NCI-H1105 (cell line): ENCODE measurements around the gene PIGU.
"Not testable (repeated sequence)": the region's sequence is repeated elsewhere in the genome, so short reads cannot be mapped to it uniquely, and the experiment has no call there.

Source experiments
- DNase-seq: peaks from one replicate; lab custom pipeline; 2025; lab: John Stamatoyannopoulos, UW

PIGU gene, protein sequence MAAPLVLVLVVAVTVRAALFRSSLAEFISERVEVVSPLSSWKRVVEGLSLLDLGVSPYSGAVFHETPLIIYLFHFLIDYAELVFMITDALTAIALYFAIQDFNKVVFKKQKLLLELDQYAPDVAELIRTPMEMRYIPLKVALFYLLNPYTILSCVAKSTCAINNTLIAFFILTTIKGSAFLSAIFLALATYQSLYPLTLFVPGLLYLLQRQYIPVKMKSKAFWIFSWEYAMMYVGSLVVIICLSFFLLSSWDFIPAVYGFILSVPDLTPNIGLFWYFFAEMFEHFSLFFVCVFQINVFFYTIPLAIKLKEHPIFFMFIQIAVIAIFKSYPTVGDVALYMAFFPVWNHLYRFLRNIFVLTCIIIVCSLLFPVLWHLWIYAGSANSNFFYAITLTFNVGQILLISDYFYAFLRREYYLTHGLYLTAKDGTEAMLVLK

DNA sequence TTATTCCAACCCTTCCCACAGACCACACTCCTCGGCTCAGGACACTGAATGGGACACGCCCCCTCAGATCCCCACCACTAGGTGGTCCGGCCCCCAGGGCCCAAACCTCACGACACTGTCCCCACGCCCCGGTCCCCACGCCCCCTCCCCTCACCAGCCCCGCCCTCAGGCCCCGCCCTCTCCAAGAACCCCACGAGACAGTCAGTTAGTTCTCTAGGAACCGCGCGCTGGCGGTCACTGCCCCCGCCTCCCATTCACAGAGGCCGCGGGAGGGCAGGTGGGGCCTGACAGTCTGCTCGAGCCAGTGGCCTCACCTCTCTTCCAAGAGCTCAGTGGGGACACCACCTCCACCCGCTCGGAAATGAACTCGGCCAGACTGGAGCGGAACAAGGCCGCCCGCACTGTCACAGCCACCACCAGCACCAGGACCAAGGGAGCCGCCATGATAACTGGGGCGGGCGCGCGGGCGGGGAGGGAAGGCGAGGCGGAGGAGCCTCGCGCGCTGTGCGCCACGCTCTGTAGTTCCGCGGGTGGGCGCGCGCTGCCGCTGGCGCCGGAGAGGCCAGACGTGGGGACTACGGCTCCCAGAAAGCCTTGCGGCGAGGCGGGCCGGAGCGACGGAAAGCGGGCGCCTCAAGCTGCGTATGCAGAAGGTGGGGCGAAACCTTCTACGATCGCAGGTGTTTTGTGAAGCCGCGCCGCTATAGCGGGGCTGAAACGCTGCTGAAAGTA is at the start of gene PIGU:
PIGU (minus strand) TSS at position 451 of the 732 bp plus-strand sequence; CDS start at position 444, 7 bp downstream.
- peak; percentile 97 for DNase-seq

DNA sequence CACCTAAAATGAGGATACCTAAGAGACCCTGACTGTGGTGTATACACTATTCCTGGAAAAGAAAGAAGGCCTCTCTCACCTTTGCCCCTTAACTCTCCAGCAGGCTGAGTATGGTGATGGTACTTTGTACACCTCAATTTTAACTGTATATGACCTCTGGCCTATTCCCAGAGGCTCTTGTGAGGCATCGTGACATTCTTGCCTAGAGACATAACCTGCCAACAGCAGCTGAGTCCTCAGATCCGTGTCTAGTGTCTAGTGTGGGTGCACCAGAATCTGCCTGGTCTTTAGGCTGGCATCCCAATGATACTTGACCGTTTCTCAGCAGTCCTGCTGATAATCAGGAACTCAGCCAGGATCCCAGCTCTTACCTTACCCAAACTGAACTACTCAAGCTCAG is 47.3 kb upstream of the PIGU start:
- DNase-seq: no peak

DNA sequence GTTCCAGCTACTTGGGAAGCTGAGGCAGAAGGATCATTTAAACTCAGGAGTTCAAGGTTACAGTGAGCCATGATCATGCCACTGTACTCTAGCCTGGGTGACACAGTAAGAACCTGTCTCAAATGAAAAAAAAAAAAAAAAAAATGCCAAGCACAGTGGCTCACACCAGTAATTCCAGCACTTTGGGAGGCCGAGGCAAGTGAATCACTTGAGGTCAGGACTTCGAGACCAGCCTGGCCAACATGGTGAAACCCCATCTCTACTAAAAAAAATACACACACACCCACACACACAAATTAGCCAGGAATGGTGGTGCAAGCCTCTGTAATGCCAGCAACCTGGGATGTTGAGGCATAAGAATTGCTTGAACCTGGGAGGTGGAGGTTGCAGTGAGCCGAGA is 45.7 kb upstream of the PIGU start:
- not testable (repeated sequence) for DNase-seq

DNA sequence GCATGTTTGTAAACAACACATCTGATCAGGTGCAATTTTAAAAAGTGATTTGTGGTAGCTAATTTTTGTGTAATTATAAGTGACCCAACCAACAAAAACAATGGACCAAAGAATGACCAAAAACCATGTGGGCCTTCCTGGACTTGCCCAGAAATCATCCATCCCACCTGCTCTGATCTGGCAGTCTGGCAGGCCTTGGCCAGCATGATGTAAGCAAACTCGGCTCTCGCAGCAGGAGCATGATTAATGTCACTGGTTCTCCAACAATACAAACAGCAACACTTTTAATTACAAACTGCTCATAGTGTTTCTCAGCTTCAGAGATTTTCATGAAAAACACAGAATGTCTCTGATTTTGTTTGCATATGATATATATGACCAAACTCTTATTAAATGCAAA is 43.4 kb upstream of the PIGU start:
- no peak for DNase-seq

DNA sequence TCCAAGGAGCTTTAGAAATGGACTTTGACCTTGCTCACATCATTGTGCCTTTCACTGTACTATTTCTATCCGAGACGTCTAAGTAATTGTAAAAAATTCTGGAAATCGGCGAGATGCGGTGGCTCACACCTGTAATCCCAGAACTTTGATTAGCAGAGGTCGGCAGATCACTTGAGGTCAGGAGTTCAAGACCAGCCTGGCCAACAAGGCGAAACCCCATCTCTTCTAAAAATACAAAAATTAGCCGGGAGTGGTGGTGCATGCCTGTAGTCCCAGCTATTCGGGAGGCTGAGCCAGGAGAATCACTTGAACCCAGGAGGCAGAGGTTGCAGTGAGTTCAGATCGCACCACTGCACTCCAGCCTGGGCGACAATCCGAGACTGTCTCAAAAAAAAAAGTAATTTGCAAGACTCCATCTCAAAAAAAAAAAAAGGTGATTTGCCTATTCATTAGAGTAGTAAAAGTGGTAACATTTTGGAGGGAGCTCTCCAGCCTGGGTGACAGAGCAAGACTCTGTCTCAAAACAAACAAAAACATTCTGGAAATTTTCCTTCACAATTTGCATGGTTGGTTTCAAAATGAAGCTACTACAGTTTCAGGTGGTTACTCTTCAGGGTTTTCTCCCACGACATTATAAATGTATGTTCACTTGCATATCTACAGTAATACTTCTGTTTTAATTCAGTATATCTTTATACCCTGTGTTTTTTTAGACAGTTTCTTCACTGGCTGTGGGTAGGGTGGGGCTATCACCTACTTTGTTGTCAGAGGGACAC is 42.5 kb upstream of the PIGU start:
- DNase-seq: not testable (repeated sequence)

DNA sequence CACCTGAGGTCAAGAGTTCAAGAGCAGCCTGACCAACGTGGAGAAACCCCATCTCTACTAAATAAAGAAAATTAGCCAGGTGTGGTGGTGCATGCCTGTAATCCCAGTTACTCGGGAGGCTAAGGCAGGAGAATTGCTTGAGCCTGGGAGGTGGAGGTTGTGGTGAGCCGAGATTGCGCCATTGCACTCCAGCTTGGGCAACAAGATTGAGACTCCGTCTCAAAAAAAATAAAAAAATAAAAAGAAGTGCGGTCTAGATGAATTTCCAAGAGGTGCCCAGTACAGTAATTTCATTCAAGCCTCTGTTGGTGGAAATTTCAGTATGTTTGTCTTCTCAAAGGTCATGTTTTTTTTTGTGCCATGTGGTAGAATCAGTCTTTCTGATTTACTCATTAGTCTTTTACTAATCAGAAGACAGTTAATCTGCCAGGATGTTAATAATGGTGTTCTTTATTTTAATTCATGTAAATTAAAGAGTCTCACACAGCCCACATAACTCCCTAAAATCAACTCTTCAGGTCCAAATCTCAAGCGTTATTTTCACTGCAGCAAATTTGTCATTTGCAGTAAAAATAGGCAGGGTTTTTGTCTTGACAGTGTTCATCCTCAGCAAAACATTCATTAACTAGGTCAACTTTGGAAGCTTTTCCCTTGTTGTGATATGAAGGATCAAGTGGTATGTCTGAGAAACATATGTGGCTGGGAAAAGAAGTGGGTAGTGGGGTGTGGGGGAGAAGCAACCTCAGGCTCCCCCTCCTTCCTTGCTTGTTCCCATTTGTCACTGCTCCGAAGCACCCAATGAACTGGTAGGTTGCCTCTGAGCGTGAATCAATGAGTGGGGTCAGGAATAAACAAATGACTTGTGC is 40.6 kb upstream of the PIGU start:
- DNase-seq: no peak

DNA sequence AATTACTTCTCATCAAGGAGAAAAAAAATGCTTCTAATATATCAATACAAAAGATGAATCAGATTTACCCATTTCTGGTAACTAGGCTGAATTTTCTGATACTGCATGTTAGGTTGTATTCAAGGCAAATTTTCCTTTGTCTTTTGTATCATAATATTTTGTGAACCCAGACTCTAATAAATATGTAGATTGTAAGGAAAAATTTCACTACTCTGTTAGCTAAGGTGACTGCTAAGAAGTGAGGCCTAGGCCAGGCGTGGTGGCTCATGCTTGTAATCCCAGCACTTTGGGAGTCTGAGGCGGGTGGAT is 40.0 kb upstream of the PIGU start:
- no peak for DNase-seq

DNA sequence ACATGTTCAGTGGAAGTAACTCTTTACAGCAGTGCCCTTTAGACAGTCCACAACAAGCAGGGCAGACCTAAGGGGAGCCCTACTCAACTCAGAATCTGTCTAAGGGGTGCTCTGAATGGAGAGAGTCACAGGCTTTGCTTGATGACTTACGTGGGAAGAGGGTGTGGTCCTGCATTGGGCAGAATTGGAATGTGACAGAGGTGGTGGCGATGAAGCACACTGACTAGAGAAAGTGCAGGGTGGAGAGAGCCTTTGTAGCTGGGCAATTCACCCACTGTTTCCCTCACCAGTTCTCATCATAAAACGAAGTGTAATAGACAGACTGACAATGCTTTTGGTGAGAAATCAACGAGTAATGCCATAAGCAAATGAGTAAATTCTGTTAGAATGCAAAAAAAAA is 38.5 kb upstream of the PIGU start:
- DNase-seq: no peak

DNA sequence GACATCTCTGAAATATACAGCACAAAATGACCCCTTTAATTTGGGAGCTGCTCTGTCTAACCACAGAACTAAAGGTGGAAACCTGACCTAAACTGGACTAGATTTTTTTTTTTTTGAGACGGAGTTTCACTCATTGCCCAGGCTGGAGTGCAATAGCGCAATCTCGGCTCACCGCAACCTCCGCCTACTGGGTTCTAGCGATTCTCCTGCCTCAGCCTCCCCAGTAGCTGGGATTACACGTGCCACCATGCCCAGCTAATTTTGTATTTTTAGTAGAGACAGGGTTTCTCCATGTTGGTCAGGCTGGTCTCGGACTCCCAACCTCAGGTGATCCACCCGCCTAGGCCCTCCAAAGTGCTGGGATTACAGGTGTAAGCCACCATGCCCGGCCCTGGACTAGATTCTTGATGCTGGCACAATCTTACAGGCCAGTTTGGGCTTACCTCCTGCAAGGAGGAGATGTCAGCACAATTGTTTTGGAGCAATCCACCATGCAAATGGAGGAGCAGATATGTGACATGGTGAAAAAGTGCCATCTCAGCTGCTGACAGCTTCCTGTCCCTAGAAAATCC is 37.1 kb upstream of the PIGU start:
- DNase-seq: not testable (repeated sequence)

DNA sequence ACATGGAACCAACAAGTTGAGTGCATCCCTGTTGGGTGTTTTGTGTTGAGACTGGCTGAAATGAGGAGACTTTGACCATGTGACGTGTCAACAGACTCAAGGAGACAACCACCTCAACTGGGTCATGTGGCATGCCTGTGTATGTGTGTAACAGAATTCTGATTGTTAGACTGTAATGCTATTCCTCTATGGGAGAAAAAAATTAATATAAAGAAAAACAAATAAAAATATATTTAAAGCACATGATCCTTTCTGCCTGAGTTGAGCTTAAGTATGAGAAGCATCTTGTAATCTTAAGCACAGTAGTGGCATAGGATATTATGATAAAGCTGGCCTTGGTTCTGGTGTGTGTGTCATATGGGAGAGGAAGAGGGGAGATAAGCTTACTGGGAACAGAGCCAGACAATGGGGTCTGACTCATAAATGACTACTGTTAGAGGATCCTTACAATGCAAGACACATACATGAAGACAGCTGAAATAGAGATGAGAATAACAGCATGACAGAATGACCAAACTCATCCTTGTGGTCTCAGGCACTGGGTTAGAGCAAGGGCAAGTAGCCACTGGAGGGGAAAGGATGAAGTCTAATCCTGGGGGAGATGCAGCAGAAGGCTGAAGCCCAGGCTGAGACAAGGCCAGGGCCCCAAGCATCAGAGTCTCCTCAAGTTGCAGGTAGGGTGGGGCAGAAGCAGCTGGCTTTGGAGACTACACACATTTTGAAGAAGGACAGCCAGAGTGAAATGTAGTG is 36.5 kb upstream of the PIGU start:
- no peak for DNase-seq

DNA sequence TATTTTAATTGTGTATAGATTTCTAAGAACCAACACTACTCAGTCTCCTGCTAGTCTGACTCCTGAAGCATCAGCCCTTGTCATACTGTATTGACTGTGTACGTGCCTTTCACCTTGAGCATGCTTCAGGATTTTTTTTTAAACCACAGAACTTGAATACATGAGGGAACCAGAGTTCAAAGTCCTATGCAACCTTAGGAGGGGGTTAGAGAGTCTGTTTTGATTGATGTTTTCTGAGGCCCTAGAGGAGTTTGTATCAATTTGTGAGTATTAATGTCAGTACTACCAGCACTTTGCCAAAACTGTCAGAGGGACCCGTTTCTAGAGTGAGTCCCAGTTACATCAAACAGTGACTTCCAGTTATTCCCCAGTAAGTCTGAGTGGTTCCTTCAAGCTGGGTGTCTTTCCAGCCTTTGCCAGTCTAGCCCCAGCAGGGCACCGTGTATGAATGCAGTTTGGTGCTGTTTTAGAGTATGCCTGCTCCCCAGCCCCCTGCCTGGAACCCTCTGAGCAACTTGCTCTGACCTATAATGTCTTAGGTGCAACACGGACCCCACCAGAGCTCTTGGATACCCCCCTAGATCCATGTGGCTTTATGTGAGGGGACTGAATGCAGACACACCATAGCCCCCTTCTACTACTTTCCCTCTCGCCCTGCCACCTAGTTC is 35.8 kb upstream of the PIGU start:
- no peak for DNase-seq

DNA sequence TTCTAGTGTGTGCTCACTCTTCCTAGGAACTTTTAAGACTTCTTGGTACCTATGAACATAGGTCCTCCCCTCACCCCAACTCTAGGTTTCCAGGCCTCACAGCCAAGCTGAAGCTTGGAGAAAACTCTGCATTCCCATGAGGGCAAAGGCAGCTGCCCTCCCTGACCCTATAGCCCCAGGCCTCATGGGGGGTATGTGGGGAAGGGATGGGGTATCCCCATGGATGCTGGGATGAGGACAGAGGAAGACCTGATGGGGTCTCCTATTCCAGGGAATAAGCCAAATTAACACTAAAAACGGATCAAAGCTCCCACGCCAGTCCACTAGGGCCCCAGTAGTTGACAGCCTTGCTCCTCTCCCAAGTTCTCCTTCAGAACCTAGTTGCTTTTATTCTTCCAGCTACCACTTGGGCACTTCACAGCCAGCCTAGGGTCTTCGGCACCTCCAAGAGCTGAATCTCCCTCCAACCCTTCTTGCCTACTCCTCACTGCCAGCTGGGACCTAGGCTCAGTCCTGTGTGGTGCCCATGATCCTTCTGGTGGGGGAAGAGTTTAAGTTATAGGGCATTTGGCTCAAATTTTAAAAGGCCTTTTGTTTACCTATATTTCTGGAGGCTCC is 35.0 kb upstream of the PIGU start:
- no peak for DNase-seq

DNA sequence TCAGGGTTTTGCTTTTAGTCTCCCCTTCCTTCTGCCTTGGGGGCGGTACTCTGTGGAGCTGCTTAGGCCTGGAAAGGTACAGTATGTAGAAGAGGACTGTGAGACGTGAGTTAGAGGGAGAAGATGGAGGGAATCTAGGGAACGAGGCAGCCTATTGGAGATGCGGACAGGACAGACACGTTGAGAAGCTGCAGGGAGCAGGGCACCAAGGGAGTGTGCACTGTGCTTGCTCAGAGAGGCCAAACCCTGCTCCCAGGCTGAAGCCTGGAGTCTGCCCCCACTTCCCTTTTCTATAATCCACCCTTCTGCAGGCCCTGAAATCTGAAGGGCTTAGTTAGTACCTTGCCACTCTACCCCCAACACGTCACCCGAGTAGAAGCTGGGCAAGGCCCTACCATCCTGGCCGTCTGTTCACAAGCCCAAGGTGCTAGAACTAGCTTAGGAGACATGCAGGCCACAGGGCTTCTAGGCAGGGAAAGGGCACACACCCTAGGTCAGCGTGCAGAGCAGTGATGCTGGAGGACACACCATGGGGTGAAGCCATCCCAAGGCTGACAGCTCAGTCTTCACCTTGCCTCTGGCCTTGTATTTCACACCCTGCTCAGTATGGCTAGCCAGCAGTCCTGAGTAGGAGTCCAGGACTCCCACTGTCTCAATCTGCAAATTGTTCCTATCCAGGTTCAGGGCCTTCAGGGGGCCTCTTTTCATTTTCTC is 34.1 kb upstream of the PIGU start:
- DNase-seq: no peak

DNA sequence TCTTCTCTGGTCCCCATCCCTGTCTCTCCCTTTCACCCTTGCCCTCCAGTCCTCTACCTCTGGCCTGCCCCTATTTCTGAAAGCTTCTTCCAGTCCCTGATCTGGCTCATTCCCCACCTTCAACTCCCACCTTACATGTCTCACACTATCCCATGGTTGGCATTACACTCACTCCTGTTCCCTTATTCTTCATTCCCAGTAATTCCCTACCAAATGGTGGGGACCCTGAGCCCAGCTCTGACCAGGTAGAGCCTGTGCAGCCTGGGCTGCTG is 33.6 kb upstream of the PIGU start:
- DNase-seq: no peak

DNA sequence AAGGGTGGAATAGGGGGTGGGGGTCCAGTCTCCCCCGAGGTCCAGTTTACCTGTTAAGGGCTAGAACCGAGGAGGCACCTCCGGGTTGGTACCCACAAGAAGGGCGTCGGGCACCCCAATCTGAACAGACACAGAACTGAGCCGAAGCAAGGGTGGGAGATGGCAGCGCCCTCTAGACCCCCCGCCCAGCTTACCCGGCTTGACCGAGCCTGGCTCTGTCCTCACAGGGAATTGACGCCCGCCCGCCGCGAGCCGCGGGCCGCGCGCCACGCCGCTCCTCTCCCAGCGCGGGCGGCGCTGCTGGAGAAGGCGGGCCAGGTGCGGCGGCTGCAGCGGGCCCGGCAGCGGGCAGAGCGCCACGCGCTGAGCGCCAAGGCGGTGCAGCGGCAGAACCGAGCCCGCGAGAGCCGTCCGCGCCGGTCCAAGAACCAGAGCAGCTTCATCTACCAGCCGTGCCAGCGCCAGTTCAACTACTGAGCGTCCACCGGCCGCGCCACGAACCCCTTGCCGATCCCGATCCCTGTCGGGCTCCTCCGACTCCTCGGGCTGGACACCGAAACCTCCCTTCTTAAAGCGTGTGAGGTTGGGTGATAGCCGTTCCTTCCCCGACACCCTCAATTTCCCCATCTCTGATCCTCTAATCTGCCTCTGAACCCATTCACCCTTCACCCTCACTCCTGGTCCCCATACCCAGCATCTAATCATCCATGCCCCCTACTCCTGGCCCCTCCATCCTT is 33.1 kb upstream of the PIGU start:
- peak; percentile 74 for DNase-seq

DNA sequence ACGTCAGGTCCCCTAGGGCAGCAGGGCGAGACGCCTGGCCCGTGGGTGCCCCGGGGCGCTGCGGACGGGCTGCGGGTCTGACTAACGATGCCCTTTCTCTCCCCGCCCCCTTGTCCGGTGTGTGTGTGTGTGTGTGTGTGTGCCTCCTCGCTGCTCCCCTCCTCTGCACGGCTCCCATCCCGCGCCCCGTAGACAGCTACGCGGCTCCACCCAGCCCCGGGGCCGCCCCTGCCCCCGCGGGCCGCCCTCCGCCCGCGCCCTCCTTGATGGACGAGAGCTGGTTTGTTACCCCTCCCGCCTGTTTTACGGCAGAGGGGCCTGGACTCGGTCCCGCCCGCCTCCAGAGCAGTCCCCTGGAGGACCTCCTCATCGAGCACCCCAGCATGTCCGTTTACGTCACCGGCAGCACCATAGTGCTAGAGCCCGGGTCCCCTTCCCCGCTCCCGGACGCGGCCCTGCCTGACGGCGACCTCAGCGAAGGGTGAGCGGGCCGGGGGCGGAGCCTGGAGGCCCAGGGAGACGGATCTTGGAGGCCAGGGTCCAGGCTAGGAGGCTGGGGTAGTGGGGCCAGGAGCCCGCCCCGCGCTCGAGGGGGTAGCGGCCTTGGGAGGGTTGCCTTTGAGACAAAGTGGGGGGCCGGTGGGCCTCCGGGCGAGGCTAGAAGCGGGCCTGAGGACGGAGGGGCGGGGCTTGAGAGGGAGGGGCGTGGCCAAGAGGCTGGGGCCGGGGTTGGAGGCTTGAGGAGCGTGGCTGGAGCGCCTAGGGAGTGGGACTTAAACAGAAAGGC is 32.3 kb upstream of the PIGU start:
- peak; percentile 88 for DNase-seq

DNA sequence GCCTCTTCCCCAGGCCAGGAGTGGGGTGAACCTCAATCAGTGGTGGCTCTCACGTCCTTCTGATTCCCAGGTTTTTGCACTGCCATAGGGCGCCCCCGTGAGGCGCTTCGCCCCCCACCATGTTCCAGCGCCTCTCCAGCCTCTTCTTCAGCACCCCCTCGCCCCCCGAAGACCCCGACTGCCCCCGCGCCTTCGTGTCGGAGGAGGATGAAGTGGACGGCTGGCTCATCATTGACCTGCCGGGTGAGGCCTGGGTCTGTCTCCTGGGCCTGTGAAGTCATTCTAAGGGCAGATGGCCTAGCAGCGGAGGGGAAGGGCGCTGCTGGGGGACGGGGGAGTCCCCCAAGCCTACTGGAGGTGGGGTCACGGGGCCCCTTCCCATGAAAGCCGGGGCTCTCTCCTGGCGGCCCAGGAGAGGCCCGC is 31.7 kb upstream of the PIGU start:
- DNase-seq: peak; percentile 38
